Epithelial cell of prostate (primary cell): ENCODE results near the gene DDX51.

Source experiments
- DNase-seq: peaks from one replicate; pipeline ENCODE4 v3.0.0-alpha.2; 2011; ENCODE audit warnings: low read depth, low spot score
- H3K27ac ChIP-seq: fragments of 450-650 bp; 2 replicates; pipeline ENCODE4 v1.5.1; 2017; ENCODE audit warnings: mild to moderate bottlenecking

DDX51 gene, protein sequence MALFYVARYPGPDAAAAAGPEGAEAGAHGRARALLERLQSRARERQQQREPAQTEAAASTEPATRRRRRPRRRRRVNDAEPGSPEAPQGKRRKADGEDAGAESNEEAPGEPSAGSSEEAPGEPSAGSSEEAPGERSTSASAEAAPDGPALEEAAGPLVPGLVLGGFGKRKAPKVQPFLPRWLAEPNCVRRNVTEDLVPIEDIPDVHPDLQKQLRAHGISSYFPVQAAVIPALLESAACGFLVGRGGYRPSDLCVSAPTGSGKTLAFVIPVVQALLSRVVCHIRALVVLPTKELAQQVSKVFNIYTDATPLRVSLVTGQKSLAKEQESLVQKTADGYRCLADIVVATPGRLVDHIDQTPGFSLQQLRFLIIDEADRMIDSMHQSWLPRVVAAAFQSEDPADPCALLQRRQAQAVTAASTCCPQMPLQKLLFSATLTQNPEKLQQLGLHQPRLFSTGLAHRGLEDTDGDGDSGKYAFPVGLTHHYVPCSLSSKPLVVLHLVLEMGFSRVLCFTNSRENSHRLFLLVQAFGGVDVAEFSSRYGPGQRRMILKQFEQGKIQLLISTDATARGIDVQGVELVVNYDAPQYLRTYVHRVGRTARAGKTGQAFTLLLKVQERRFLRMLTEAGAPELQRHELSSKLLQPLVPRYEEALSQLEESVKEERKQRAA

GRCh38 chr12:132144115-132144809 is at the start of gene DDX51, which contains the start of gene NOC4L:
Gene DDX51, minus strand, starts transcription at chr12:132144319. Its CDS starts 23 bp downstream, at chr12:132144296.
Gene NOC4L, plus strand, starts transcription at chr12:132144457. Its CDS starts 32 bp downstream, at chr12:132144489.
- peak; percentile 81 for DNase-seq
- peak within 1 kb of the TSS; percentile 37 for H3K27ac ChIP-seq

DNA sequence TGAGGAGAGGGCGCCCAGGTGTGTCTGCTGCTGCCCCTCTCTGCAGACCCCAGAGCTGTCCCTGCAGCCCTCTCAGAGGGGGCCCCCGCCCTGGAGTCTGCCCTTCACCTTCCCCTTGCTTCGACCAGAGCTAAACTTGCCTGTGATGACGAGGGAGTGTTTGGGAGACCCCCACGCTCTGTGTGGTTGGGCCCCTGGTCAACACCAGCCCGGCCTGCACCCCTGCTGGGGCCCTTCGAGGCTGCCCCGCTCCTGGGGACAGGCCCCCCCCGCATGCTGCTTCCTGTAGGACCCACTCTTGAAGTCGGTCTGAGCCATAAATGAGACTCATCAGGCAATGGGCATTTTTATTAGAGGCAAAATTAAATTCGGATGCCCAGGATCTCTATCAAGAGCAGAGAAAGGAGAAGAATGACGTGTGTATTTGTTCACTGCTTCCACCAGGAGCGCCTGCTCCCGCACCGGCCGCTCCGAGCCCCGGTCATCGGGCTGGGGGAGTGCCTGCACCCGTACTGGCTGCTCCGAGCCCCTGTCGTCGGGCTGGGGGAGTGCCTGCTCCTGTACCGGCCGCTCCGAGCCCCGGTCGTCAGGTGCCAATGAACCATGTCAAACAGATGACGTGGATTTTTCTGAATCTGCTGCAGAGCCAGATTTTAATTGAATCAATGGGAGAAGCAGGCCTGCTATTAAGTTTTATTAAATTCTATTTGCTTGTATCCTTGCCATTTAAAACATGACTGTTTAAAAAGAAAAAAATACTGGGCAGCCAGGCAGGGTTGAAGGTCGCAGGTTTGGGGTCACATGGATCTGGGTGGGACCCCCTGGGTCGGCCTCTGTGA is 47.8 kb upstream of the DDX51 start:
- H3K27ac ChIP-seq = no peak overlapping the region
- no peak for DNase-seq

DNA sequence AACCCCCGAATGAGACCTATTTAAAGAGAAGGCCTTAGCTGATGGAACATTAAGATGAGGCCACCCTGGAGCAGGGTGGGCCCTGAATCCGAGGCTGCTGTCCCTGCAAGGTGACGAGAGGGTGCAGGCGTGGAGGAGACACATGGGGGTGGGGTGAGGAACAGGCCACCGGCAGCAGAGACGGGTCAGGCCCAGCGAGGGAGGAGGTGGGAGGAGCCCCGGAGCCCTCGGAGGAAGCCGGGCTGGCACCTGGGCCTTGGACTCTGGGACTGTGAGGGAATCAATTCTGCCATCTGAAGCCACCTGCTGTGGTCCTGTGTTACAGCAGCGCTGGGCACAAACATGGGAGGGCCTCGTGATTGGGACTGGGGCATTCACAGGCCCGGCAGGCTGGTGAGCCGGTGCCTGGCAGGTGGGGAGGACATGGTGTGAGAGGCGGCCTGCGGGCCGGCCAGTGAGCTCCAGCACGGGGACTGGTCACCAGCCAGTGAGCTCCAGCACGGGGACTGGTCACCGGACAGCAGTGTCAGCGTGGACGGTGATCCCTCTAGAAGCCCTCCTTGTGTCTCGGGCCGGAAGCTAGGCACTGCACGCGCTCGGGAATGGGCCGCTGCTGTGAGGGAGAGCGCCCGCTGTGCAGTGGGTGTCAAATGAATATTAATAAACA is 46.8 kb upstream of the DDX51 start:
- H3K27ac ChIP-seq = no peak overlapping the region
- DNase-seq = no peak

DNA sequence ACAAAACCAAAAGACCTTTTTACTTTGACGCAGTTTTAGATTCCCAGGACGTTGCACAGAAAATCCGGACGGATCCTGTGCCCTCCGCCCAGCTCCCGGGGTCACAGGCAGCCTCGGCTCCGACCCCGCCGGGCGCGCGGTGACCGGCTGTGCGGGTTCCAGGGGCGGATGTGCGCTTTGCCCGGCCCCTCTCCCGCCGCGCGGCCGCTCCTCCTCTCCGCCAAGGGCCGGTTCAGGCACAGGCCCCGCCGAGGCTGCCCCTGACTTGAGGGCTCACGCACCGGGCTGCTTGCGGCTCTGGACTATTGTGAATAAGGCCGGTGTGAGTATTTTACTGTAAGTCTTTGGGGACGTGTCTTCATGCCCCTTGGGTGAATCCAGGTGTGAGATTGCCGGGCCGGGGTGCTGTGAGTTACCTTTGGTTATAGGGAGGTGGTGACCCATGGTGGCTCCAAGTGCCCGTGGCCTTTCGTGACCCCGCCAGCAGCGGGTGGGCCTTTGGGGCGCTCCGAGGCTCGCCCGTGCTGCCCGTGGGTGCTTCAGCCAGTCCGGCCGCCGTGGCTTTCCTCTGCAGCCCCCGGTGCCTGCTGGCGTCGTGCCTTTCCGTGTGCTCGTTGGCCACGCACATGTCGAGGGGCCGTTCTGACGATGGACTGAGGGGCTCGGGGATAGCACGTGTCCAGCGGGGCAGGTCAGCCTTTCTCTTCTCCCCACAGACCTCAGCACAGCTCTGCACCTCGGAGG is 46.1 kb upstream of the DDX51 start:
- no peak for DNase-seq
- H3K27ac ChIP-seq = no peak overlapping the region

DNA sequence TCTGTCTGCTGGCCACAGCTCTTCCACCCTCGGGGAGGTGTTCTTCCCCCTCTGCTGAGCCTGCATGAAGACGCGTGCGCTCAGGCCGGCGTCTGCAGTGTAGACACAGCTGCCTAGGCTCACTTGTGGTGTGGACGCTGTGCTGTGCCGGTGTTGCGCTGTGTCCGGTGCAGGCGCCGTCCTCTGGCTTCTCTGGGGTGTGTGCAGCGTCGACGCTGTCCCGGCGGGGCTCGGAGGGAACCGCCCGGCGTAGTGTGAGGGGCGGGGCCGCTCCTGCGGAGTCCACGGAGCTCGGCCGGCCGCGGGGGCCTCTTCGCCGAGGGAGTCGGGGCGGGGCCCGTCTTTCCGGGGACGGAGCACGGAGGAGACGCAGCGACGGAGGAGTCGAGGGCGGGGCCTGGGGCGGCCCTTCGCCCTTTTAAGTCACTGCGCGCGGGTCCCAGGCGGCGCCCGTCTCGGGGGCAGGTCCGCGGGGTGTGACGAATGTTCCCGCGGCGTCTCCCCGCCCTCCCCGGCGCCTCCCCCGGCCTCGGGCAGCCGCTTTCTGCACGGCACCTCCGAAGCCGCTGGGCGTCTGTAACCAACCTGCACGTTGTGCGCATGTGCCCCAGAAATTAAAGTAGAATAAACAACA is 45.4 kb upstream of the DDX51 start:
- H3K27ac ChIP-seq = no peak overlapping the region
- peak; percentile 40 for DNase-seq

GRCh38 chr12:132188916-132189325 is 44.8 kb upstream of the DDX51 start:
- no peak for DNase-seq
- no peak overlapping the region for H3K27ac ChIP-seq

GRCh38 chr12:132188451-132188901 is 44.4 kb upstream of the DDX51 start:
- no peak overlapping the region for H3K27ac ChIP-seq
- no peak for DNase-seq

GRCh38 chr12:132187646-132188450 is 43.7 kb upstream of the DDX51 start:
- H3K27ac ChIP-seq = no peak overlapping the region
- DNase-seq = no peak

DNA sequence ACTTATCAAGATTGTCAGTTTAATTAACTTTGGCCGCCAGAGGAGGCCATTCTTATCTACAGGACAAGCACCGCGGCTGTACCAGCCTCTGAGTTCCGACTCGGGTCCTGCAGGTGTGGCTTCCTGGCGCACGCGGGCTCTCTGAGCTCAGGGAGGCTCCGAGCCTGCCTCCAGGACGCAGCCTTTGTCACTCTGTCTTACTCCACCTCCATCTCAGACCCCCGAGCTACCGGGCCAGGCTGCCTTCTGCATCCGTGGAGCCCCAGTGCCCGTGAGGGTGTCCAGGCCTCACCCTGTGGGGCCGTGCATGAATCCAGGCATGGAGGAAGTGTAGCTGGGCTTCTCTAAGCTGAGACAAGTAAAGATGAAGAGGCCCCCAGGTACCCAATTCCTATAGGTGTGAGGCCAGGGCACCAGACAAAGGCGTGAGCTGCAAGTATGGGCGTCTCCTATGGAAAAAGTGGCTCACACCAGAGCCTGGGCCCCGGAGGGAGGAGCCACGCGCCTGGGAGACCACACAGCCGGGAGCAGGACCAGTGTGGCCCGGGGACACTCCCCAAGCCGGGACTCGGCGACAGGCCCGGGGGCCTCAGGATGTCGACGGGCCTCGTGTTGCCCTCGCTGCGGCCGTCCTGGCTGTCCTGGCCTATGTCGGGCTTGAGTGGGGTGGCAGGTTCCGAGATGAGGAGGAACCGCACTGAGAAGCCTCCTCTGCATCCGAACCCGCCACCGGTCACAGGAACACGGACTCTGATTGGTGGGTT is 42.9 kb upstream of the DDX51 start:
- no peak for DNase-seq
- no peak overlapping the region for H3K27ac ChIP-seq

DNA sequence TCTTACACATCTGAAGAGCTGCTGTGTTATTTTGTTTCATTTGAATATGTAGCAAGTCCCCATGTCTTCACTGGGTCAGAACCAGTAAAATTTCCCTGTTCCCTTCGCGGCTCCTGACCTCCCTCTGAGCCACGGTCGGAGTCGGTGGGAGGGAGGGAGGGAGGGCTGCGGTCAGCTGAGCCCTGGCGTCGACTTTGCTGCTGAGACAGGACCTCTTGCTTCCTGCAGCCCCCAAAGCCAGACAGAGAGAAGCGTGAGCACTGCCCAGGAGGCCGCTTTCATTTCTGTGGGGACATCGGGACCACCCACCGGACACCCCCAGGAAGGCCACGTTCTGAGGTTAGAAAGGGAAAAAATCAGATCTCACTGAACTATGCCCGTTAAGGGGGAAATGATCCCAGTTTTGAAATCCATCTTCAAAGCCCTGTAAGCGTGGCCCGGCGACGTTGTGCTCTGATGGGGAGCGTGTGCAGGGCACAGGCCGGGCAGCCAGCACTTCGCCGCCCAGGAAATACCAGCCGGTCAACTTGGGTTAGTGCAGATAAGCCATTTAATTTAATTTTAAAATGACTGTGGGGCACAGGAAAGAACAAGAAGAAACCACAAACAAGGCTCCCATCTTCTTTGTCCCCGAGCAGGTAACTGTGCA is 42.2 kb upstream of the DDX51 start:
- H3K27ac ChIP-seq = no peak overlapping the region
- no peak for DNase-seq

DNA sequence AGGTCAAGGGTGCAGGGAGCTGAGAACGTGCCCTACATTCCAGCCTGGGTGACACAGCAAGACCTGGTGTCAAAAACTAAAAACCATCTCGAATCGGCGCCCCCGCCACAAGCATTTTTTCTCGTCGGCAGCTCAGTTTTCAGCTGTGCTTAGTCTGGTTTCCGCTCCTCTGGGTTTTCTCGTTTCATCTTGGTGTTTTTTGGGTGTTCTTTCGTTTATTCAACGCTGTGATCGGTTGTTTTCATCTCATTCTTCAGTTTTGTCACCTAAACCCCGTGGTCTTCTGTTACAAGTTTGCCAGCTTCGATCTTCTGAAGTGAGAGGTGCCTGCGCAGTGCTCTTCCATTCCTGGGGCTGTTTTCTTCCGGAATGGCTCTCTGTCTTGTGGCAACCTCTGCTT is 41.6 kb upstream of the DDX51 start:
- DNase-seq = no peak
- H3K27ac ChIP-seq = no peak overlapping the region

DNA sequence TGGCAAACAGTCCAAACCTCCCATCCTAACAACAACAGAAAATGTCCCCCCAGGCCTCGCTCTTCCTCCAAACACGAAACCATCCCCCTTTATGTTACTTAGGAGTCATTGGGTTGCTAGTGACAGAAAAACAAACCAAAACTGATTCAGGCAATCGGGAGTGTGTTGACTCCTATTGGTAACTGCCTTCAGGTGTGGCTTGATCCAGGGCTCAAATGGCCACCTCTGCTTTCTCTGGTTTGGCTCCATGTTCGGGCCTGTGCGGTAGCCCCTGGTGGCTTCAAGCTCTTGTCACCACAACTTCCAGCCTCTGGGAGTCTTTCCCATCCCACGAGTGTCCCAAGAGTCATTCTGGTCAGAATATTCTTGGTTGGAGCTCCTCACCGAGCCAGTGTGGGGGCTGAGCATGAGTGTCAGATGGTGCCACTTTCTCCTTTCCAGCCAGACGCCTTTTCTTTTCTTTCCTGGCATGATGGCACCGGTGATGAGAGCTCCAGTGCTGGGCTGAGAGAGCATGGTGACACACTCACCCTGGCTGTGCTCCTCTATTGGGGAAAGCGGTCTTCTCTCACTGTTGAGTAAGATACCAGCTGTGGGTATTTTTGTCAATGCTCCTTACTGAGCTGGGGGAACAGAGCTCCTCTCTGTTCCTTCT is 38.7 kb upstream of the DDX51 start:
- no peak for DNase-seq
- no peak overlapping the region for H3K27ac ChIP-seq

GRCh38 chr12:132182206-132182710 is 38.1 kb upstream of the DDX51 start:
- no peak for DNase-seq
- H3K27ac ChIP-seq = no peak overlapping the region

GRCh38 chr12:132181570-132182200 is 37.6 kb upstream of the DDX51 start:
- no peak overlapping the region for H3K27ac ChIP-seq
- no peak for DNase-seq
